GM21576 (cell line): Measurements from ENCODE around the gene PRPSAP2.
A peak's percentile ranks its signal among the peaks of the same experiment; 100 is the strongest.

Experiments used
- ATAC-seq: cut with Tn5 transposase; IDR thresholded peaks from one replicate; pipeline ENCODE4 v1.9.1; 2021; ENCODE audit warnings: mild to moderate bottlenecking, moderate library complexity; ENCODE audit not compliant: unreplicated experiment

The PRPSAP2 gene

GRCh38 chr17:18960803-18961511, 103.0 kb downstream of the PRPSAP2 start:
- peak; percentile 76 for ATAC-seq

DNA sequence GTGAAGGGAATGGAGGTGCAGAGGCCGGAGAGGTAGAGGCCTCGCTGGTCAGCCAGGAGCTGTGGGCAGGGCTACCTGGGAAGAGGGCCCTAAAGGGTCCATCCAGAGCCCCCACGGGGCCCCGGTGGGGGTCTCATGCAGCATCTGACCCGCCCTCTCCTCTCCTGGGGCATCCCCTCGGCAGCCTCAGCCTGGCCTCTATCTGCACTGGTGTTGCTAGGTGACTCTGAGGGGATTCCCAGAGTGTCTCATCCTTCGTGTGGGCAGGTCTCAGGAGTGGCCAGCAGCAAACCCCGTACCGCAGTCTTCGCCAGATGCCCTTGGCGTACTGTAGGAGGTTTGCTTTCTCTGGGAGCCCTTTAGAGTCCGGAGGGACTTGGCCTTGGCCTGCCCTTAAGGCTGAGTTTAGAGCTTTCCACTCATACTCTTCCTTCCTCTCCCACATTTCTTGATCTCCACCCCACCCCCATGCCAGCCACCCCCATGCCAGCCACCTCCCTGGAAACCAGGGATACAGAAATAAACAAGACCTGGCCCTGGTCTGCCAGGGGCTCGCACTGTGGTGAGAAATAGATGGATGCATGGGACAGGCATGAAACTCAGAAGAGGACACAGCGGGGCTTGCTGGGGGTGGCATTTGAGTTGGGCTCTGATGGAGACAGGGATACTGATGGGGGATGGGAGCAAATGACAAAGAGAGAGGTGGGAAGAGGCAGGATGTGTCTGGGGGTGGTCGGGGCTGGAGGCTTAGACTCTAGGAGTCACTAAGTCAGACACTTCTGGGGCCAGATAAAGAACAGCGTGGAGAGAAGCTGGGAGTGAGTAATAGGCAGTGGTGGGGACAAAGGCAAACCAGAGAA, 103.9 kb downstream of the PRPSAP2 start:
- no peak for ATAC-seq

GRCh38 chr17:18962494-18962815, 104.5 kb downstream of the PRPSAP2 start:
- ATAC-seq: no peak

DNA sequence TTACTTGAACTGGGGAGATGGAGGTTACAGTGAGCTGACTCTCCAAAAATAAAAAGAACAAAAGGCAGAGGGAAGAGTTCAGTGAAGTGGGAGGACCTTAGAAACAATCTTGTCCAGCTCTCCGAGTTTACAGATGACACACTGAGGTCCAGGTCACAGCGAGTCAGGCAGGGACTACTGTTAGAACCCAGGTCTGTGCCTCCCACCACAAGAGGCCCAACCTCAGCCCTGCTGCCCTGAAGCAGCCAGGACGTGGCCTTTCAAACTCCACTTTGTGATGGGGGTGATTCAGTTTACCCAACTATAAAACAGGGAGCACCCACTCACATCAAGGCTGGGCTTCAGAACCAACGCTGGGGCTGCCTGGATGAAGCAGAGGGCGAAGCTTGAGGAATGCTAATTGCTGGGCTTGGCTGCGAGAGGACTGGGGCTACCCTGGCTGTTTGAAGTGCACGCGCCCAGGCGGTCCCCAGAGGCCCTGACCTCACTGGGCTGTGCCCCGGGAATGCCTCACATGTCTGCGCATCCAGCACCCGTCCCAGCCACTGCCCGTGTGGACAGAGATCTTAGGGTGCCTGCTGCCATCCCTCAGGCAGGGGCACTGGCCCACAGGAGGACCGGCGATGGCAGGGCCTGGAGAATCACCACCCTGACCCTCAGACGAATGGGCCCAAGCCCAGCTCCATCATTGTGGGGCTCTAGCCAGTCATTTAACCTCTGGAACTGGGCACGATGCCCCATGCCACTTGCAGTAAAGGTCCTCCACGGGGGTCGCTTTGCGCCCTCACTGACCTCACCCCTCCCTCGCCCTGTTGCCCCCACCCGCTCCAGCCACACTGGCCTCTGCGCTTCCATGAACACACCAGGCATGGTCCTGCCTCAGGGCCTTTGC, 105.4 kb downstream of the PRPSAP2 start:
- no peak for ATAC-seq

GRCh38 chr17:18964018-18964351, 106.1 kb downstream of the PRPSAP2 start:
- no peak for ATAC-seq

DNA sequence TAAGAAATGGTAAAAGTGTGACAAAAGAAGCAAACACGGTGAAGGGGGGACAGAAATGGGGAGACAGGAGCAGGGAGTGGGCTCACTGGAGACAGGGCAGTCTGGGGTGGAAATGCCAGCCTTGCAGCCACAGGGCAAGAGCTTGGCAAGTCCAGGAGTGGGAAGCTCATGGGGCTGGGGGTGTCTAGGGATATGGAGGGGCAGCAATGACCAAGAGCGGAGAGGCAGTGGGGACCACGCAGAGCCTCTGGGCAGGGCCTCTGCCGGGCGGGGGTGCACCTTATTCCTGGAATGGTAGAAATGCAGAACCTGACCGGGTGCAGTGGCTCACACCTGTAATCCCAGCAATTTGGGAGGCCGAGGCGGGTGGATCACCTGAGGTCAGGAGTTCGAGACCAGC, 106.6 kb downstream of the PRPSAP2 start:
- ATAC-seq: no peak

DNA sequence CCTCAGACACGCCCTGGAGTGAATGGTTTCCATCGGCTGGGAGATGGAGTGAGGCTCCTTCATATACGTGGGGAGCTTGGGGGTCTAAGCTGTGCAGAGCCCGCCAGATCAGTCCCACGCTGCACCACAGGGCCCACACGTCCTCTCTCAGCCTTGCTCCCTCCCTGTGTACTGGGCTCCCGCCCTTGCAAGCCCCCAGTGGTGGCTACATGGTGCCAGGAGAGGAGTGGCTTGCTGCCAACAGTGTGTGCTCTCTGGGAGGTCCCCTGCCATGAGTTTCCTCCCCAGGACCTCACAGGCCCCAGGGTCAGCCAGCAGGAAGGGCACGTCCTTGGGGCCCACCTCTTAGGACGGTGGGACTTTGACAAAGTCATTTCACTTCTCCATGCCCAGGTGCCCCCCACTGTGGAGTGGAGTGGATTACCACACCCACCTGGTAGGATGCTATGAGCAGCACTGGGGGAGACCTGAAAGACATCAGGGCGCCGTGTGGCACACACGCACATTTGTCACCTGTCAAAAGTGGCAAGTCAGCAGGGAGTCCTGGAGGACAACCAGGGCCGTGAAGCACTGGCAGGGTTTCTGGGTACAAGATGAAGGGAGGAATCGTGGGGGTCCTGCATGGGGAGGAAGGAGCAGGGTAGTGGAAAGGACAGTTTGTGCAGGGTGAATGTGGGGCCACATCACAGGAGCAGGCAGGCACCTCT, 107.8 kb downstream of the PRPSAP2 start:
- ATAC-seq: no peak

DNA sequence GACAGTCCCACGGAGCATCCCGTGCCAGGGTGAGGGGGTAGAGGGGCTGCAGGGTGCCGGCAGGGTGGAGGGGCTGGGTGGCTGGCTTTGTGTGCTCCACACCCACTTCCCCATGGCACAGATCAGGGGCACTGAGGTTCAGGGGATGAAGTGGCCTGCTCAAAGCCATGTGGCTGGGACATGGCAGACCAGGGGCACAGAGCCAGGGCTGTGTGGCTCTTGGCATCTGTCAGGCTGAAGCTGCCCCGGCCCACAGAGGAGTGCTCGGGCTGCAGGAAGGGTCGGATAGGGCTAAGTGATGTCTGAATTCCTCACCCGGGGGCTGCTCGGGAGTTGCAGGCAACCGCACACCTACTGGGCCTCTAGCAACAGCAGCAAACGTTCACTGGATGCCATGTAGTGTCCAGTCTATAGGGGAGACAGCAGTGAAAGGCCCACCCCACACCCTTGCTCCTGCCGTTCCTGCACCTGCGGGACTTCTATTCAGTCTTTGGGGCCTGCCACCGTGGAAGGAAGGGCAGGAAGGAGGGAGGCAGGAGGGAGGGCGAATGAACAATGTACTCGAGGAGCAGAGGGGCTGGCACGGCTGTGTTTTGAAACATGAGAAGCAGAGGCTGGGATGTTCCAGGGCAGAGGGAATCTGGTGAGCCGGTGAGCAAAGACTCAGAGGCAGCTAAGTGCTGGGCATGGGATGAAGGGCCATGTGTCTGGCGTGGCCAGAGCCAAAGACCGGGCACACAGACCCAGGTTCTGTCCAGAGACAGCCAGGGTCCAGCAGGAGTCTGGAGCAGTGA, 109.1 kb downstream of the PRPSAP2 start:
- ATAC-seq: no peak

DNA sequence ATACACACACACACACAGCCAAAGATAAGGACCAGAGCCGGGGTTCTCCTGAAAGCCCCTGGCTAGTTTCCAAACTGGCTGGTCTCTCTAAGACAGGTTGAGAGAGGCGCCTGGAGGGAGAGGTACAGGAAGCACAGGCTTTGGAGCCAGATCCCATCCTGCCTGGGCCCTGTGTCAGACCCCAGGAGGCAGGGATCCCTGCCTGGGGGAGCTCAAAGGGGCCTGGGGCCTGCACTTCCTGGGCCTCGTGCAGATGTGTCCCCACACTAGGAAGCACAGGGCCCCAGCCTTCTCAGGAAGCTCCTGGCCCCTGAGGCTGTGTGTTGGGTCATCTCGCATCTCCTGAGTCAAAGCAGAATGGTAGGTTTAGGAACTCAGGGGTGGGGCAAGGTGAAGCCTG, 110.0 kb downstream of the PRPSAP2 start:
- no peak for ATAC-seq

DNA sequence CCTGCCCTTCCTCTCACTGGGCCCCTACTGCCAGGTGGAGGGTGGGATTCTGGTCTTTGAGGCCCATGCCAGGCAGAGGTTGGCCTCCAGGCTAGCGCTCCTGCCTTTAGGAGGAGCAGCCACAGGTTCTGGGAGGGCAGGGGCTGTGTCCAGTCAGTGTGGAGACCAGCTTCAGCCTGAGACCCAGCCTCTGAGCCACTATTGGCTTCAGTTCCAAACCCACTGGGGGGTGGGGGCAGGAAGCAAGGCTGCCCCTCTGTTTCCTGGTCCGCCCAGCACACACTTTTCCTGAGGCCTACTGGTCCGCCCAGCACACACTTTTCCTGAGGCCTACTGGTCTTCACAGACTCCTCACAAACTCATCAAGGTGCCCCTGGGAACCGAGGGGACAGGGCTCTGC, 110.4 kb downstream of the PRPSAP2 start:
- ATAC-seq: no peak

DNA sequence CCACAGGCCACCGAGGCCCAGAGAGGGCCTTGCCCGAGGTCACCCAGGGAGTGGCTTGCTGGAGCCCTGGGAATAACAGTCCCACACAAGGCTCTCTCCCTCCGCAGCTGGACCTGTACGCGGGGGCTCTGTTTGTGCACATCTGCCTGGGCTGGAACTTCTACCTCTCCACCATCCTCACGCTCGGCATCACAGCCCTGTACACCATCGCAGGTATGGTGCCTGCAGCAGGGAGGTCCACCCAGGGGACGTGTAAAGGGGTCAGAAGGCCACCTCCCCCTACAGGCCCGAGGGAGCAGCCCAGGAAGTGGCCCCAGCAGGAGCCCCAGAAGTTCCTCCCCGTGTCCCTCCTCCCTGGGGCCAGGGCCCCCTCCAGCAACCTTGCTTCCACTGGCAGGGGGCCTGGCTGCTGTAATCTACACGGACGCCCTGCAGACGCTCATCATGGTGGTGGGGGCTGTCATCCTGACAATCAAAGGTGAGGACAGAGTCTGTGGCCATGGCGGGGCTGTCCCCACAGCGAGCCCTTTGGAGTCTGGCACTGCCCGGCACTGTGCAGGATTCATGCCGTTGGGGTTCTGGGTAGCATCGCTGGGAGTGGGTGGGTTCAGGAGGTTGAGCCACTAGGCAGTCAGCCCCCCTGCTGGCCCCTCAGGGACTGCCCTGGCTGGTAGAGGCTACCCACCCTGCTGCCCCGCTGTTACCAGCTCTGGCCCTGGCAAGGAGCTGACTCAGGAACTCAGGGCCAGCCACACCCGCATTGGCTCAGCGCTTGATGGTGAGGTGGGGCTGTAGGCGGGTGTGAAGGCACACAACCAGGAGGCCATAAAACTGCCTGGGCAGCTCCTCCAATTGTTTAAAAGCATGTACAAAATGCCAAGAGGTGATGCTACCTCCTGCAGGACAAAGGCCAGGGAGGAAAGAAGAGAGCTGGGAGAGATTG, 111.3 kb downstream of the PRPSAP2 start:
- no peak for ATAC-seq

GRCh38 chr17:18970582-18971480, 112.9 kb downstream of the PRPSAP2 start:
- no peak for ATAC-seq

- no peak for ATAC-seq
These were observed 113.9 kb downstream of the PRPSAP2 start for GRCh38 chr17:18971801-18972200.

- no peak for ATAC-seq
These were observed 116.6 kb downstream of the PRPSAP2 start for GRCh38 chr17:18974407-18975149.

DNA sequence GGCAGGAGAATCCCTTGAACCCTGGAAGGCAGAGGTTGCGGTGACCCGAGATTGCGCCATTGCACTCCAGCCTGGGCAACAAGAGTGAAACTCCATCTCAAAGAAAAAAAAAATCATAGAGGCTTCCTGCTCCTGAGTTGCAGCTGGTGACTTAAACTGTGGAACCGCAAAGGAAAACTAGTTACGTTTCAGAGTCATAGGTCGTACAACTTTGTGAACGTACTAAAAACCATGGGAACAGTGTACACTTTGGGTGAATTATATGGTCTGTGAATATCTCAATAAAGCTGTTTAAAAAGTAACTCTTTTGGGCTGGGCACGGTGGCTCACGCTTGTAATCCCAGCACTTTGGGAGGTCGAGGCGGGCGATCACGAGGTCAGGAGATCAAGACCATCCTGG, 117.7 kb downstream of the PRPSAP2 start:
- no peak for ATAC-seq

DNA sequence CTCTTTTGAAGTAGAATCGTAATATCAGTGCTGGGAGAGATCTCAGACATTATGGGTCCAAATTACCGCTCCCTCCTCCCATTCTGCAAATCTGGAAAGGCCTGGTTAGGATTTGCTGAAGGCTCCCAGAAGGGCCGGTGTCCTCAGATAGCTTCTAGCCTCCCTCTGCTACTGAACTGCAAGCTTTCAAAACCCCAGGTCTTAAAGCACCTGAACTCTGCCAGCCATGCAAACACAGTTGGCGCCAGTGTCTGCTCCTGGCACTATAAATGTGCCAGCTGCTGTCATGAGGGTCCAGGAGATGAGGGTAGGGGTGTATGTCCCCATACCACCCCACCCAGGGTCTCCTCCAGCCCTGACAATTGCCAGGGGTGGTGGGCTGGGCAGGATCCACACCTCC, 118.3 kb downstream of the PRPSAP2 start:
- no peak for ATAC-seq

DNA sequence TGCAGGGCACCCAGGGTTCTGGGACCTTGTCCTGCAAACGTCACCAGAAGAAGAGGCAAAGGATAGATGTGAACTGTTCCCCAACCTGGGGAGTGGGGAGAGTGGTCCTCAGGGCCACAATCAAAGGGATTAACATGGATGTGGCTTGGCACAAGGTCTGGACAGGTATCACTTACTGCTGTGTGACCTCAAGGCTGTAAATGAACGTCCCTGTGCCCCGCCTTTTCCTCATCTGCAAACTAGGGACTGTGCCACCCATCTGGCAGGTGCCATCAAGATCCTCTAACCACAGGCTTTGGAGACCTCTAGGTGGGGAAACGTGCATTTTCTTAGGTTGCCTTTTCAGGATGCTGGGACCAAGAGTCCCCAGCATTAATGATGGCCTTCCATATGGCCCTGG, 119.1 kb downstream of the PRPSAP2 start:
- ATAC-seq: no peak
